ENCODE results near the gene TRAPPC5. TPM values are rescaled to one million over a fixed set of nuclear protein-coding genes. Genes with fewer than 3 reads are reported as not detected.
A peak's percentile ranks its signal among the peaks of the same experiment; 100 is the strongest.

The TRAPPC5 gene
- total RNA-seq, 1 donor from 2014 or later: 26.7 TPM

DNA sequence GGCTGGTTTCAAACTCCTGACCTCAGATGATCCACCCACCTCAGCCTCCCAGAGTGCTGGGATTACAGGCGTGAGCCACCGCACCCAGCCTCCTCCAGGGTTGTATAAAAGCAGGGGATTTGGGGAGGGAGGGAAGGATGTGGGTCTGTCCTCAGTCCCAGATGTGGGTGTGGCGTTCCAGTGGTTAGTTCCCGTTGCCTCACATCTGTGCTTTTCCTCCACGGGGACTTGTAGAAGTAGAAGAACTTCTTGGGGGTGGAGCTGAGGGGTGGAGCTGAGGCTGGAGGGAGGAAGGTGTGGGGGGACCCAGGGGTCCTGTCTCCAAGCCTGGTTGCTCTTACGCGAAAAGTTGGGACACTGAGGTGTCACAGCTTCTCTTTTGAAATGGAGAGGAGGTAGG lies 4.3 kb upstream of the TRAPPC5 start:
- DNase-seq: no peak

GRCh38 chr19:7676854-7677253 lies 3.8 kb upstream of the TRAPPC5 start, which contains the start of gene MCEMP1:
TSS of gene MCEMP1 (plus strand) at chr19:7677090. CDS start at chr19:7677121, 31 bp downstream.
- no peak for DNase-seq

- DNase-seq: no peak
Measured at GRCh38 chr19:7677669-7678311, 2.8 kb upstream of the TRAPPC5 start.

DNA sequence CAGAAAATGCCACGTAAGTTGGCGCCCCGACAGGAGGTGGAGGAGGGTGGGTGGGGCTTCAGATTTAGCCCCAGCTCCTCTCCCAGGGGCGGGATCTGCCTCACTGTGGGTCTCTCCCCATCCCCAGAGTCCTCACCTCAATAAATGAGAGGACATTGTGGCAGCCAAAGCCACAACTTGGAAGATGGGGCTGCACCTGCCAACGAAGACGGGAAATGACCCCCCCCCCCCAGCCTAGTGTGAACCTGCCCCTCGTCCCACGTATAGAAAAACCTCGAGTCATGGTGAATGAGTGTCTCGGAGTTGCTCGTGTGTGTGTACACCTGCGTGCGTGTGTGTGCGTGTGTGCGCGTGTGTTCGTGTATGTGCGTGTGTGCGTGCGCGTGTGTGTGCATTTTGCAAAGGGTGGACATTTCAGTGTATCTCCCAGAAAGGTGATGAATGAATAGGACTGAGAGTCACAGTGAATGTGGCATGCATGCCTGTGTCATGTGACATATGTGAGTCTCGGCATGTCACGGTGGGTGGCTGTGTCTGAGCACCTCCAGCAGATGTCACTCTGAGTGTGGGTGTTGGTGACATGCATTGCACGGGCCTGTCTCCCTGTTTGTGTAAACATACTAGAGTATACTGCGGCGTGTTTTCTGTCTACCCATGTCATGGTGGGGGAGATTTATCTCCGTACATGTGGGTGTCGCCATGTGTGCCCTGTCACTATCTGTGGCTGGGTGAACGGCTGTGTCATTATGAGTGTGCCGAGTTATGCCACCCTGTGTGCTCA lies 1.5 kb upstream of the TRAPPC5 start:
- DNase-seq: peak; percentile 34

GRCh38 chr19:7679771-7680605 lies 645 bp upstream of the TRAPPC5 start:
- no peak for DNase-seq

DNA sequence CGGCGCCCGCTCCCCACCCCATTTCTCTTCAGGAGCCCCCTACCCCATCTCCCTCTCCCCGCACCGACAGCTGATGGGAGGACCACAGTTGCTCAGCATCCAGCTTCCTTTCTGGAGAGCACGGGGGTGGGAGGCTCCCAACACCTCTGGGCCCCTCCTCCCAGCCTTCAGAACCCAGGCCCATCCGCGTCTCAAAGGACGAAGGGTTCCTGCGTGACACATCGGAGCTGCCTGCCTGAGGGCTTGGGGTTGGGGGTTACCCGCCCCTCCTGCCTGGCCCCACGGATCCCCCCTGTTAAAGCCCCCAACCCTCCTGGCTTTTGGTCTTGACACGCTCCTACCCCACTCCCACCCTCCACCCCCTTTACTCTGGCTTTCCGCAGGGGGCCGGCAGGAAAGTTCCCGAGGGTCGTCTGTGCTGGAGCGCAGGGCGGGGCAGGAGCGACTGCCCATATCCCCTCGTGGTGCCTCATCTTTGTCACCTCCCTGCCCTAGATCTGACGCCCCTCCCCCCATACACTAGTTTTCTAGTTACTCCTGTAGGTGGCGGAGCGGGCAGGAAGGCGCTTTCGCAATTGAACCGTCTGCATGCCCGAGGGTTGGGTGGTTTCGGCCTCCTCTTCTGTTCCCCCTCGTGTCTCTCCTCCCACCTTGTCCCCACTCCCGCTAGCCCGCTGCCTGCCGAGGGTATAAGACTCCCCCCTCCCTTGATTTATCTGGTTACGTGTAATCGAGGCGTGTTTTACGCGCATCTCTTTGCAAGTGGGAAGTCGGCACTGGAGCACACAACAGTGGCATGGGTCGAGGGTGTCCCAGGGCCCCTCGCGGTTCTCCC lies 924 bp downstream of the TRAPPC5 start:
- DNase-seq: peak; percentile 82

- DNase-seq: no peak
Measured at GRCh38 chr19:7682175-7682855, 1.7 kb downstream of the TRAPPC5 start.

GRCh38 chr19:7685546-7686445 lies 5.2 kb downstream of the TRAPPC5 start:
- no peak for DNase-seq

DNA sequence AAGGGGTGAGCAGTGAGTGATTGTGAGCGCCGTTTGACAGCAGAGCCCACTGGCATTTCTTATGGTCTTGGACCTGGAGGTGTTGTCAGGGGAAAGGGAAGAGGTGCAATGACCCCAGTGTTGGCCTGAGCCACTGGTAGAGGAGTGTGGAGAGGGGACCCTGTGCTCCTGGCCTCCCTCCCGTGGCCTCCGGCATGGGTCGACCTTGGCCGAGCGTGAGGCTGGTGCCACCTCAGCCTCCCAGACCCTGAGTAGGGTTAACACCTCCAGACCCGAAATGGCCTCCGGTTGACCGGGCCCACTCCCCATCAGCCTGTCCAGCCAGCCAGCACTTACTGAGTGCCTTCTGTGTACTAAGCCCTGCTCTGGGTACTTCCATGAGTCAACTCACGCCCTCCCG lies 6.5 kb downstream of the TRAPPC5 start:
- DNase-seq: no peak

DNA sequence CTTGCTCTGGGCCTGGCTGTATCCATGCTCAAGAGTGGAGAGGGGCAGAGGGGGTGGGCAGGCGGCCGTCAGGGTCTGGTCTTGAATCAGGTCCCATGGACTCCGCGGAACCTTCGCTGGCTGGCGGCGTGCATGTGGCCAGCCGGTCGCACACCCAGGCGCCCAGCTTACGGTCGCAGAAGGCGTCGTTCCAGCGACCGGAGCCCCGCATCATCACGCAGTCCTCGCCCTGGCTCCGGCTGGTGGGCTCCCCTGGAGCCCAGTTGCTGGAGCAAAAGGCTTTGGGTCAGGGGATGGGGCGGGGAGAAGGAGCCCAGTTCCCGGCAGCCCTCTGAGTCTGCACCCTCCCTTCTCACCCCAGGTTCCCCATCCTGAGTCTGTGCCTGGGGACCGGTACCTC lies 8.5 kb downstream of the TRAPPC5 start:
- no peak for DNase-seq

DNA sequence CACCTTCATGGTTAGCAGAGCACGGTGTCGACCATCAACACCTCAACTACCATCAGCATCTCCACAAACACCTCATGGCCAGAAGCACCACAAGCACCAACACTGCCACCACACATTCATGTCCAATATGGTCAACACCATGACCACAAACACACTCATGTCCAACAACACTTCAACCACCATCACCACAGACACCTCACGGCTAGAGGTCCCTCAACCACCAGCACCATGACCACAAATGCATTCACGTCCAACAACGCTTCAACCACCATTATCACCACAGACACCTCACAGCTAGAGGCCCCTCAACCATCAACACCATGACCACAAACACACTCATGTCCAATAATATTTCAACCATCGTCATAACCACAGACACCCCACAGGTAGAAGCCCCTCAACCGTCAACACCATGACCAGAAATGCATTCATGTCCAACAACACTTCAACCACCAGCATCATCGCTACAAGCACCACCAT lies 10.2 kb downstream of the TRAPPC5 start:
- no peak for DNase-seq

DNA sequence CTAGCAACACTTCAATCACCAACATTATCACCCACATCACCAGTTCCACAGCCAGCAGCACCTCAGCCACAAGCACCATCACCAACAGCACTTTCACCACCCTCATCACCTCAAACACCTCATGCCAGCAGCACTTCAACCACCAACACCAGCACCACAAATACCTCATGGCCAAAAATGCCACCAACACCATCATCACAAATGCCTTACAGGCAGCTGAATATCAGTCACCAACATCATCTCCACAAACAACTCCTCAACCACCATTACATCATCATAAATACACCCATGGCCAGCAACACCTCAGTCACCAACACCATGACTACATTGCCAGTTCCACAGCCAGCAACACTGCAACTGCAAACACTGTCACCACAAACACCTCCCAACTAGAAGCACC lies 10.9 kb downstream of the TRAPPC5 start:
- no peak for DNase-seq

- no peak for DNase-seq
Measured at GRCh38 chr19:7692417-7693088, 11.9 kb downstream of the TRAPPC5 start.

- DNase-seq: no peak
Measured at GRCh38 chr19:7694499-7694898, 13.9 kb downstream of the TRAPPC5 start.

GRCh38 chr19:7697721-7698287 lies 17.2 kb downstream of the TRAPPC5 start:
- no peak for DNase-seq

DNA sequence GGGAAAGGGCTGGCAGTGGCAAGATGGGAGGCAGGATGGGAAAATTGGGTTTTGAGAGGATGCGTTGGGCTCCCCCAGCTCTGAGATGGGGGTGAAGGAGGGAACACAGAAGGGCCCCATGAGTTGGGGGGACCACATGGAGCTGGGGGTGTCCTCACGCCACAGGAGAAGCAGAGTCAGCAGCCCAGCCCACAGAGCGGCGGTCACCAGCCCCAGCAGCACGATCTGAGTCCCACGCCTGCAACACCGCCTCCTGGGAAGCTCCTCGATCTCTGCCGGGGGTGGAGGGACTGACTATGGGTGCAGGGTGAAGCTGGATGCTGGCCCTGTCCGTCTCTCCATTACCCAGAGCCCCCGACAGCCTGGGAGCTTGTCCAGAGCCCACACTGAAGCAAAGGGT lies 17.9 kb downstream of the TRAPPC5 start:
- DNase-seq: no peak

GRCh38 chr19:7699003-7699402 lies 18.4 kb downstream of the TRAPPC5 start:
- no peak for DNase-seq

GRCh38 chr19:7699417-7700401 lies 19.1 kb downstream of the TRAPPC5 start:
- no peak for DNase-seq
